Articular chondrocyte of knee joint (primary cell): ENCODE results near the gene GLI2. TPM values are rescaled to one million over a fixed set of nuclear protein-coding genes. Genes with fewer than 3 reads are reported as not detected.

Experiments used
- total RNA-seq: library from RNA; depleted of rRNA; stranded (reverse); fragments of >200 nt; gene quantifications from 2 replicates; pipeline ENCODE4 v1.2.3, GENCODE V29; 2012

Gene GLI2
- 3.5 and 7.8 TPM in 2 replicates for total RNA-seq

GRCh38 chr2:120735746-120736170, at the start of gene GLI2:
TSS of gene GLI2 (plus strand) at chr2:120735868. CDS start at chr2:120797321, 61,453 bp downstream.

